Stimulated activated CD4-positive, alpha-beta T cell treated with anti-CD3 and anti-CD28 coated beads, Interleukin-2, amount 100 ng/mL, for 24 hours (primary cell): Measurements from ENCODE around the gene SMAD1.

ENCODE experiments used
- DNase-seq, 2 donors: peaks; one replicate each; pipeline ENCODE4 v3.0.0-alpha.2; 2020

The SMAD1 gene

DNA sequence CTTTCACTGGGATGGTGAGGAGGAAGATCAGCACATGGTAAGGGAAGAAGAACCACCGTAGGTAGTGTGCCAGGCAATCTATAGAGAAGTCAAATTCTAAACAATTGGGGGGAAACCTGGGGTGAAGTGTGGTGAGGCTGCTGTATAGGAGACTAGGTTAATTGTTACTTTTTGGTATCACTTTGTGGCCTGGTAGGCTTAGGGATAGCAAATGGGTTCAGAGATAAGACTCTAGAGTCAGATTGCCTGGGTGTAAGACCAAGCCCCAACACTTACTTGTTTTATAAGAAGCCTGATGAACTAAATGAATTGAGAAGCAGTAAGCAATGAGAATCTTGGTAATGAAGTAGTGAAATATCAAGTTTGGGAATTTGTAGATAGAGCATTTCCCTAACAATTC, 8.7 kb downstream of the SMAD1 start:
- DNase-seq = no peak

DNA sequence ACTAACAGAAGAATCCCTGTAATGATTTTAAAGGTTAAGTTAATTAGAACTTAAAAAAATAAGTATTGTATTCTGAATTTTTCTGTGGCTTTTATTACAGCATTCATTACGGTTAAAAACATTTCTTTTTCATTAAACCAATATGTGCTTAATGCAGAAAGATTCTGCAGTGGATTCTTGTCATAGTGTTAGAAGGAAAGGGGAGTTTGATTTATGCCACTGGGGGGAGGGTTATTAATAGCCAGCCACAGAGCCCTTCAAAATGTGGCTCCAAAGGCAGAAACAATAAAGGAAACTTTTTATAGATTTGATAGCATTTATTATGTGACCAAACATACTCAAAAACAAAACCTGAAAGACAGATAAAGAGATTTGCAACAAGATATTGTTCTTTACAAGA, 9.1 kb downstream of the SMAD1 start:
- DNase-seq = no peak

DNA sequence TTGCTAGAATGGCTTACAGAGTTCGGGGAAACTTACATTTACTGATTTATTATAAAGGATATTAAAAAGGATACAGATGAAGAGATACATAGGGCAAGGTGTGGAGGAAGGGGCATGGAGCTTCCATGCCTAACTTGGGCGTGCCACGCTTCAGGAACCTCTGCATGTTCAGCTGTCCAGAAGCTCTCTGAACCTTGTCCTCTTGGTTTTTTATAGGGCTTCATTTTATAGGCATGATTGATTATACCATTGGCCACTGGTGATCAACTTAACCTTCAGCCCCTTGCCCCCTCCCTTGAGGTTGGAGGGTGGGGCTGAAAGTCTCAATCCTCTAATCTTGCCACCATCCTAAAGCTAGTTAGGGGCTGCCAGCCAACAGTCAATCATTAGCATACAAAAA, 10.7 kb downstream of the SMAD1 start:
- no peak for DNase-seq

DNA sequence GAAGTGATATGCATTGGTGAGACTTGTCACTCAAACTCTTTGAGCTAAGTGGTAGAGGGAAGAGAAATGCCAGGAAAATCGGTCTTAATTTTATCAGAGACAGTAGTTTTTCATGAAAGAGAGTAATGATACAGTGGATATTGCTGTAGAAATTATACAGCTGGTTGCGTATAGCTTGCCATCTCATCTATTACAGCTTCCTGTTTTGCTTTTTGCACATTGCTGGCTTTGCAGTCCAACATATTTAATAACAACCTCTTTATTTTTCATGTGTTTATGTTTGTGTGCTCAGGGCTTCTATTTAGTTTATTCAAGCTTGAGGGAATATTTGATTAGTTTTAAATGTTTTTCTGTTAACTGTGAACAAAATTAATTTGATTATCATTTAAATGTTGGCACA, 11.5 kb downstream of the SMAD1 start:
- DNase-seq = no peak

DNA sequence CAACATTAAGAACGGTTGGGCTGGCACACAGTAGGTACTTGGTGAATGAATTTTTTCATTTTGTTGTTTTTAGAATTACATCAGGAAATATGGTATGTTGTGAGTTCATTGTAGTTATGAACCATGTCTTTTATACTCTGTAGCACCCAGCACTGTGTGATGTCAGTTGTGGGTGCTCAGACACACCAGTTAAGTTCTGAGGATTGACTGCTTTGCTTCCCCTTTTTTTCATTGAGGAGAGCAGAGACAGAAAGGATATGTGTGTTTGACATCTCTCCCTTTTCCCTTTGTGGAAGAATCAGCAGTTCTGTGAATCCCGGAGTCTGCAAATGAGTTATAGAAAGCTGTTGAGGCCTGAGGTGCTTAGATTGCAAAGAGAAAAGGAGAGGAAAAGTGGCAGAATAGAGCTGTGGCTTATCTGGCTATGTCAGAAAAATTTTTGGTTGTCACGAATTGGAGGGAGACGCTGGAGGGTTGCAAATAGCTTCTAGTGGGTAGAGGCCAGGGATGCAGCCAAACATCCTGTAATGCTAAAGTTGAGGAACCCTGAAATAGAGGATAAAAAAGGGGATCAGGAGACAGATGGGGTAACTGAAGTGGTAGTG, 13.1 kb downstream of the SMAD1 start:
- no peak for DNase-seq

DNA sequence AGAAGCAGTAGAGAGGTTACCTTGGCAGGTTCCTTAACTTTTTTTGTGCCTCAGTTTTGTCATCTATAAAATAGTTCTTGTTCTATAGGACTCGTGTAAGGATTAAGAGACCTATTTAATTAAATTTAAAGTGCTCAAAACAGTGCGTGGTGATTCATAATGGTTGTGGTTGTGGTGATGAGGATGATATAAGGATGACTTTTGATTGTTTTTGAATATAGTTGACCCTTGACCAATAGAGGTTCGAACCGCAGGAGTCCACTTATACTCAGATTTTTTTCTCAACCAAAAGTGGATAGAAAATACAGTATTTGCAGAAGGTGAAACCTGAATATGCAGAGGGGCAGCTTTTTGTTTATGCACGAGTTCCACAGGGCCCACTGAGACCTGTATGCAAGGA, 14.6 kb downstream of the SMAD1 start:
- DNase-seq = no peak

DNA sequence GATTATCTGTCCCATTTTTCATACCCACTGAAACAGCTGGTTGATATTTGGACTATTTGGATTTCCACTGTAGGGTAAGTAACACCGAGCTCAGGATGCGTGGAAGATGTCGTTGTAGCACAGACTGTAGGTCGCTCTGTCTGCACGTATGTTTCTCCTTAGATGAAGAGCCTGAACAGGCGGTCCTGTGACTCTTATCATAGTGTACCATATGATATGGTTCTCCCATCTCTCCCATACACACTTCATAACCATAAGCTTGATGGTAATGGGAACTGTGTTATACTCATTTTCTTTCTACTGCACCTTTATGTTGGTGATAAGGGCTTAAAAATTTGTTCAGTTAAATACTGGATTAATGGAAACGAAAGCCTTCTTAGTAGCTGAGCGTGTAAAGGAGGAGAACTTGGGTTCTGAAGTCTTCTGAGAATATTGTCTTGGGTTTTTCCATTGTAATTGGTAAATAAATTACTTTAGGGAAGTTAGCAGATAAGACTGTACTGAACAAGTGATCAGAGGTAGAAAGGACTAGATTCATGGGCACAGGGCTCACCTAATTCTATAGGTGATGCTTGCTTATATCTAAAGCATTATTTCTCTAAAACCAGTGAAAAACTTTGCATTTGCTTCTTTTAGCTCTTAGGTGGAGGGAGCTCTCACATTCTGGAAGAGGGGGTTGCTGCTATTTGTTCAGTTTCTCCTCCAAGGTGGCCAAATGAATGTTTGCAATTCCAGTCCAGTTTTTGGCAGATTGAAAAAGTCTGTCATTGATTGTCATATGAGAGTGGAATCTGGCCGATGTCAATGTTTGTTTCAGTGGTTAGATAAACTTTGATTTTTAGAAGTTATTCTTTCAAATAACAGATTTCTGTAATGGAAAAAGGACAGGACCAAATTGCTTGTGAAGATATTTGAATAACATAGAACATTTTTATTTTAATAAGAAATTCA, 15.8 kb downstream of the SMAD1 start:
- DNase-seq = no peak

DNA sequence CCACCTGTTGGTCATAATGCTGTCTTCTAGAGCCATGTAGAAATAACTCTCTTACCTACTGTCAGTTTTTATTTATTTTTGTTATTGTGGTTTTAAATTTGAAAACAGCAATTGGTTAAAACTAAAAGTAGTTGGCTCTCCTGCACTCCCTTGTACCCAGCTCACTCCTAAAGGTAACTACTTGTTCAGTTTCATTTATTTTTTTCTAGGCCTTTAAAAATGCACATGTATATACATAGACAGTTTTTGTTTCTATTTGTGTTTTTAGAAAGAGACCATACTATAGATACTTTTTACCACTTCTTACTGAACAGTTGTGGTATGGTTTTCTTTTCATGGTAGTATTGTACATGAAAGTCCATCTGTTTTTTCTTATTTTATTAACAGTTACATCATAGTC, 16.8 kb downstream of the SMAD1 start:
- DNase-seq = no peak

DNA sequence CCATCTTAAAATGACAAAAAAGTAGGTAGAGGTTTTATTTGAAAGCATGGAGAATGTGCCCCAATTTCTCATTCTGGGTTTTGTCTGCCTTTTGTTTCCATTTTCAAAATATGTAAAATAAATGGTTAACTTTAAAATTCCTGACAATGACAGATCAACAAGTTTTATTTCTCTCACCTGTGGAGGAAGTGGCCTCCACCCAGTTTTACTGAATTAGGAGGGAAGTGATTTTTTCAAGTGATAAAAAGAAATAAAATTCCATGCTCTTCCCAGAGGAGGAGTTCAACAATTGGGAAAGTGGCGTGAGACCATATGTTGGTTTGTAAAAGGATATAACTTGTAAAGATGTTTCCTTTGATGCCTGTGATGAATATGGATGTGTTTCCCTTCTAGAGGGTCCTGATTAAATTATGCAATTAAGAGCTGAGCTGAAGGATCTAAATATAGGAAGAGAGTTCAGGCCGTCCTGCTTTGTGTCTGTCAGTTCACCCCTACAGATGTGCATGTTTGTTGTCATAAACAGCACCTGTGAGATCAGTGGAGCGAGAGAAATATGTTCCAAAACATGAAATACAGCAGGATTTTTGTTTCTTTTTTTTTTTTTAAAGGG, 19.5 kb downstream of the SMAD1 start:
- no peak for DNase-seq

DNA sequence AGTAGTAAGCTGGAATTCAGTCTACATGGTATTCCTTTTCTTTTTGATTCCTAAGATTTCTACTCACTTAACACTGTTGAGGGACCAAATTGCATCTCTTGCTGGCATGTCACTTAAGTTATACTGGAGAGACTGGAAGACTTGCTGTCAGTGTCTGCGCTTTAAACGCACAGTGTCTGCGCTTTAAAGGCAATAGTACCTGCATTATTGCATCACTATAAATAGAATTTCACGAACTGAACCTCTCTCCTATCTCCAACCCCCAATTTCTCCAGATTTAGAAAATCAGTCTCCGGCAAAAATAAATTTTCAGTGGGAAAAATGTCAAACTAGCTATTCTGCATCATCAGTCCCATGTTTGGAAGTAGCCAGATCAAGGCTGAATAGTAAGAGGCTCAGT, 21.2 kb downstream of the SMAD1 start:
- DNase-seq = no peak

DNA sequence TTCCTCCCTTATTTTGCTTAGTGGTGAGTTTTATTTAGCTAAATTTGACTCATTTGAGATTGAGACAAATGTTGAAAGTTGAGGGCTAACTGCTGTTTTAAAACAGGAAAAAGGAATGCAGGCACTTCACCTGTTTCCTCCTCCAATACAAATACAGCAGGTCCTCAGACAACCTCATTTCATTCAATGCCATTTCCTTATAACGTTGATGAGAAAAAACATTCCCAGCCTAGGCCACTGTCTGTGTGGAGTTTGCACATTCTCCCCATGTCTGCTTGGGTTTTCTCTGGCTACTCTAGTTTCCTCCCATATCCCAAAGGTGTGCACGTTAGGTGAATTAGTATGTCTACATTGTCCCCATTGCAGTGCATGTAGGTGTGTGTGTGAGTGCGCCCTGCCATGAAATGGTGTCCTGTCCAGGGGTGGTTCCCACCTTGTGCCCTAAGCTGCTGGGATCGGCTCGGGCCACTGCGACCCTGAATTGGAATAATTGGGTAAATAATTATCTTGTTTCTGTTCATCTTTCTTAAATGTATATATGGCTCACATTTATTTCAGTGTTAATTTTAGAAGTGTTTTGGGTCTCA, 21.9 kb downstream of the SMAD1 start:
- no peak for DNase-seq

DNA sequence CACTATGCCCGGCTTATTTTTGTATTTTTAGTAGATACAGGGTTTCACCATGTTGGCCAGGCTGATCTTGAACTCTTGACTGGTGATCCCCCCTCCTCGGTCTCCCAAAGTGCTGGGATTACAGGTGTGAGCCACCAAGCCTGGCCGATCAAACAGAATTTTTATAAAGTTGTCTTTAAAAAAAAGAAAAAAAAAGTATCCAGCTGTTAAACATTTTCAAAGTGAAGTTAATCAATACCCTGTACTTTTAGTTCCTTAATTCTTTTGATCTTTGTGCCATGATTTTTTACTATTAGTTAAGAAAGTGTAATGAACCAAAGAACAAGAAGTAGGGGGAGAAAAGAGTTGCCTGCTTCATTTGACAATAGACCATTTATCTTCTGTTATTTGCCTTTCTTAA, 24.3 kb downstream of the SMAD1 start:
- no peak for DNase-seq

DNA sequence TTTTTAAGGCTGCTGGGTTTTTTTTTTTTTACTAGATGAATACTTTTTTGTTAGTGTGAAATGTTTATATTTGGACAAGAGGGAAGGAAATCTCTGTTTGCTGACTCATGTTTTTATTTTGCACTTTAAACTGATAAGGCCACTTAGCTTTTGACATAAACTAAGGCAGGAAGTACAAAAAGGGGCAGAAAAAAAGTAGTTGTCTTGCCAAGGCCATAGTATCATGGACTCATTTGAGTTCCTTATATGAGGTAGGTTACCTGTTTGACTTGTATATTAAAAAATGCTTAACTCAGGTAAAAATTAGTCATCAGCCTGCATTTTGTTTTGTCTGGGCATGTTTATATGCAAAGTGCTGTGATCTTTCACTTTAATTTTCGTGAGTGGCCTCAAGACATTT, 26.0 kb downstream of the SMAD1 start:
- no peak for DNase-seq

DNA sequence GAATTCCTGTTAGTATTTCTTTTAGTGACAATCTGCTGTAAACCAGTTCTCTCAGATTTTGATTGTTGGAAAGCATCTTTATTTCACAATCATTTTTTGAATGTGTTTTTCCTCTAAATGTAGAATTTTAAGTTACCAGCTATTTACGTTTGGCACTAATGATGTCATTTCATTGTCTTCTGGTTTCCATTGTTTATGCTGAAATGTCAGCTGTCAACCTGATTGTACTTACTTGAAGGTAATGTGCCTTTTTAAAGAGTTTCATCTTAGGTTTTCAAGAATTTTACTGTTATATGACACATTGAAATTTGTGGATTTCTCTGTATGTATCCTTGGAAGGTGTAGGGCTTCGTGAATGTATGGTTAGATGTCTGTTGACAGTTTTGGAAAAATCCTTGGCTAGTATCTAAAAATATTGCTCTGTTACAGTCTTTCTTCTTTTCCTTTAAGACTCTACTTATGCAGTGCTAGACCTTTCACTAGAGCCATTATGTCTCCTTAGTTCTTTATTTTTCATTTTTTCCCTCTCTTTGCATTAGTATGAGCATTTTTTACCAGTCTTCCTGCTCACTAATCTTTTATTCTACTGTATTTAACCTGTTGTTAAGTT, 30.4 kb downstream of the SMAD1 start:
- DNase-seq = no peak

DNA sequence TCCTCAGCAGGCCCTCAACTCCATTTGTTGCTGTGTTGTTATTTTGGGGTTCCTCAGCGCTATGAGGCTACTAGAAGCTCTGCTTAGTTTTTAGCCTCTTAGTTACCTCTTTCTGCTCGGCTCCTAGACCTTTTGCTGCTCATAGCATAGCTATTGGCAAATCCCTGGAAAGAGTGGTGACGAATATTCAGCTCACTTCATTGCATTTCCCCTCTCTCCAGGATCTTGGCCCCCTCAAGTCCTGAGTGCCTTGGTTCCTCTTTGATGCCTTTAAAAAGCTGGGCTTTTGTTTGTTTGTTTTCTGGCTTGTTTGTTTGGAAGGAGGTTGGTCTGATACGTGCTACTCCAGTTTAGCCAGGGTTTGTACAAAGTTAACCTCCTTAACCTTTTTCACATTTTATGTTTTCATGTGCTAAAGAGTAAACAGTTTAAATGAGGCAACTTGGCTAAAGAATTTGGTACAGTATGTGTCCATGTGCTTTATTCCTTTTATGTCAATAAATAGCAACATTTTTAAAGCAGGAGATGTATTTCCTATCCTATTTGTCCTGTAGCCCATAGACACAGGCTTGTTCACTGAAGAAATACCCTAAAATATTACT, 31.5 kb downstream of the SMAD1 start:
- DNase-seq = no peak

DNA sequence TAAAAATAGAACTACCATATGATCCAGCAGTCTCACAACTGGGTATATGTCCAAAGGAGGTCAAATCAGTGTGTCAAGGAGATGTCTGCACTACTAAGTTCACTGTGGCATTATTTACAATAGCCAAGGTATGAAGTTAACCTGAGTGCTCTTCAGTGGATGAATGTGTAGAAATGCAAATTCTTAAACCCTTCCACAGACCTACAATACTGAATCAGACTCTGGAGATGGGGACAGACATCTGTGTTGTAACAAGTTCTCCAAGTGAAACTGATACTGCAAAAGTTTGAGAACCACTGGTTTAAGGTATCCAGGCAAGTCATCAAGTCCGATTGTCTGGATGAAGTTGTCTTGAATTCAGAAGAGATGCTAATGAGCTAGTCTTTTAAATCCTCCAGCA, 38.5 kb downstream of the SMAD1 start:
- no peak for DNase-seq

DNA sequence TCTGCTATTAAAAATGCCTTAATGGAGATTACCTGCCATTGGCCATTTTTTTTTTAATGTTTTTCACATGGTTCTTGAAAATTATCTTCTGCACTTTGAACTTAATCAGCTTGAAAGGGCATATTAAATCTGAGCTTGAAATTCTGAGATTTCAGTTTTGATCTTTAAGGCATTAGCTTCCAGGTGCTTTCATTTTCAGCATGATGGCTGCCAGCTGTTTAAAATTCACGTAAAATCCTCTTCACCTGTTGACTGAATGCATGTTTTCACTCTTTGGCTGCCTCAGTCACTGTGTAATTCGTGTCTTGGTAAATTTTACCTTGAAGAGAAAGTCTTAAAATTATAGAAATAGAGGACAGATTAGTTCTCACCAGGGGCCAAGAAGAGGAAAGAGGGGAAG, 39.6 kb downstream of the SMAD1 start:
- DNase-seq = no peak

DNA sequence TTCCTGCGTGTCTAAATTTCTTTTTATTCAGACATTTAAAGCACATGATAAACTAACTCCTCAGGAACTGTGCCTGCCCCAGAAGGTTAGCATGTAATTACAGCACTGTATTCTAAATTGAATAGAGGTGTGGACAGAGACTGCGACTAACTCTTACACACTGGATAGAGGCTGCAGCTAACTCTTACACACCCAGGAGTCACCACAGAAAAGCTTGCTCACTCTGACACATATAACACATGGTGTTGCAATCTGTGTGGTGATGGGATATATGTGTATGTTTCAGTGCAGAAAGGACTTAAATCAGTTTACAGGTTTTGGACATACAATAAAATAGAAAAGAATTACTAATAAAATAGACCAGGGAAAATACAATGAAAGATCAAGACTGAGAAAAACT, 41.5 kb downstream of the SMAD1 start:
- DNase-seq = no peak

DNA sequence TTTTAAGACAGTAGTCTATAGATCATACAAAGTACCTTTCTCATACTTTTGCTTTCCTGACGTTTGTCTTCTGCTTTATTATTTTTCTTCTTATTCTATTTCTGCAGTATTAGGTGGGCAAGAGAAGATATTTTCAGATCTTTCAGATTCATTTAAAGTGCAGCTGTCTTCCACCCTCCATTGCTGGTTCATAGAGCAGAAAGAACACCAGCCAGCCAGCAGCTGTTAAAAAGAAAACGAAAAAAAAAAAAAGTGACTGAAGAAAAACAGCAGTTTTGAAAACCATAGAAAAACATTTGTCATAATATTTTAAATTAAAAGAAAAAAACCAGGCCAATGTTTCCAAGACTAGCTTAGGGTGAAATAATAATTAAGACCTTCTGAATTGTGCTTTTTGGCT, 42.9 kb downstream of the SMAD1 start:
- DNase-seq = no peak

DNA sequence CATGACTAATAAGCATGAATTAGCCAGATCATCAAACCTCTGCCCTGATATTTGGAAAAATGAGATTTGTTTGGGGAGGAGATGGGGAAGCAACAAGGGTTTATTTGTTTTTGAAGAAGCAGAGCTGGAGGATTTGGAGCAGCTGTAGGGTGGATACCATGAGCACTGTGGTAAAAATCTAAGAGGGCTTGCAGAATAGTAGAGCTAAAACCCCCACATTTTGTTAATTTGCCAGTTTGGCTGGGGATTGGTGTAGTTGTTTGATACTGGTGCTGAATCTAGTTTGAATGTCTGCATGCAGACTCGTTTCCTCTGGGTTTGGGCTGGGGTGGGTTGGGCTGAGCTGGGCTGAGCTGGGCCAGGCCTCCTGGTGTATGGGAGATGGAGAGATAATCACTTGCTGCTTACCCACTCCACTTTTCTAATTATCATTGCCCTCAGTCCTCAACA, 43.7 kb downstream of the SMAD1 start:
- DNase-seq = no peak

DNA sequence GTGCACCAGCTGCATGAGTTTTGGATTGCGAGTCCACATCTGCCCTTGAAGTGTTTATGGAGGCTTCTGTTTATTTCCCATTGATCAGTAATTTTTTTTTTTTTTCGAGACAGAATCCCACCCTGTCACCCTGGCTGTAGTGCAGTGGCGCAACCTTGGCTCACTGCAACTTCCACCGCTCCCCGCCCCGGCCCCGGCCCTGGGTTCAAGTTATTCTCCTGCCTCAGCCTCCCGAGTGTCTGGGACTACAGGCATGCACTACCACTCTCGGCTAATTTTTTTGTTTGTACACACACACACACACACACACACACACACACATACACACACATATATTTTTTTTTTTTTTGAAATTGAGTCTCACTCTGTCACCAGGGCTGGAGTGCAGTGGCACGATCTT, 46.1 kb downstream of the SMAD1 start:
- DNase-seq = no peak

DNA sequence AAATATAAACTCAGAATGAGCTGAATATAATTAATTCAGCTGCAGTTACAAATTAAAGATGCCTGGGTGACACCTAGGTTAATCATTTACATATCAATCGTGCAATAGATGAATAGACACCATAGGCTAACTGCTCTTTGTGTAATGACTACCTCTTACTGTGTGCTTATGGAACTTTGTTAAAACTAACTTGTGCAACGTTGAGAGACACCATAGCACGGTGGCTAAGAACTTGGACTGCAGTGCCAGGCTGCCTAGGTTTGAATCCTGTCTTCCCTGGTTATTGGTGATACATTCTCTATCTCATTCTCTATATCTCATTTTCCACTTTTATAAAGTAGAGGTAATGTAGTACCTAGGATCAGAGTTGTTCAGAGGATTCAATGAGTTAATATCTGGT, 46.9 kb downstream of the SMAD1 start:
- DNase-seq = no peak

DNA sequence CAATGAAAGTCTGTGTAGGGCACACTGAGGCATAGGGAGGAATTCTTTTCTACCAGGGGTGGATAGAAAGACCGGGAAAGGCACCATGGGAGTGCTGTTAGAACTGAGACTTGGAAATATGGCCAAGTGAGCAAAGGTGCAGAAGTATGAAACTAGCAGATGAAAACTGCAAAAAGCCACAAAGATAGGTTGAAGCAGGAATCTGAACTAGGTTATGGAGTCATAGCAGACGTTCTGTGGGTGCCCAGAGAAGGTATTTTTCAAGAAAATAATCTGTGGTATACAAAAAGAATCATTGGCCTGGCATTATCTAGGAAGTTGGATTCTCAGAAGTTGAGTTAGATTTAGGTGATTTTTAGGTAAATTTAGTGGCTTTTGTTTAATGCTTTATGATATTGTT, 48.5 kb downstream of the SMAD1 start:
- no peak for DNase-seq
